Endothelial cell of umbilical vein (primary cell): ENCODE data around the gene CYP27A1. TPM values are rescaled to one million over a fixed set of nuclear protein-coding genes. Genes with fewer than 3 reads are reported as not detected.

Source experiments
- BruUV-seq: library from RNA; stranded (reverse); fragments of 400-500 nt; replicated peaks from 2 replicates; lab custom pipeline; 2021; lab: Mats Ljungman, UMichigan
- CTCF ChIA-PET: fragments of 300-600, 350-600 bp; sonication (Branson Sonifier 250); formaldehyde crosslinking; loops from one replicate; lab custom pipeline; 2021; ENCODE audit warnings: antibody characterized with exemption, inconsistent platforms; lab: Charles Lee
- POLR2A ChIA-PET: fragments of 300-600, 350-600 bp; sonication (Branson Sonifier 250); formaldehyde crosslinking; loops from one replicate; lab custom pipeline; 2021; ENCODE audit warnings: antibody characterized with exemption, inconsistent platforms; lab: Charles Lee
- DNase-seq: peaks from one replicate; pipeline ENCODE4 v3.0.0-alpha.2; 2011; ENCODE audit warnings: low read depth, low spot score
- FAIRE-seq: peaks from 2 replicates; lab custom pipeline; 2011; peaks lifted over from hg19 to GRCh38; lab: Jason Lieb, UNC
- H2AFZ ChIP-seq: 2 replicates; pipeline ENCODE4 v1.6.0; 2012; ENCODE audit warnings: low read depth, low read length, control low read depth, inconsistent platforms
- H3K27ac ChIP-seq: 2 replicates; pipeline ENCODE4 v1.5.1; 2011; ENCODE audit warnings: low read depth, mild to moderate bottlenecking, control low read depth, low read length, moderate library complexity; ENCODE audit not compliant: insufficient read depth
- H3K27me3 ChIP-seq, 2 experiments: 2 replicates each; pipeline versions ENCODE4 v1.6.0 to v1.6.1; 2011; ENCODE audit warnings: low read length in 2 of 2, mixed read lengths in 1 of 2; ENCODE audit not compliant: control insufficient read depth in 2 of 2, insufficient read depth in 2 of 2
- H3K36me3 ChIP-seq, 2 experiments: 2 replicates in 1 of 2; 3 replicates in 1 of 2; pipeline ENCODE4 v1.5.1; 2011; ENCODE audit warnings: low read length in 2 of 2, mild to moderate bottlenecking in 1 of 2, moderate library complexity in 1 of 2; ENCODE audit not compliant: control insufficient read depth in 2 of 2, insufficient read depth in 2 of 2; ENCODE audit errors: extremely low read depth in 1 of 2
- H3K4me1 ChIP-seq: 3 replicates; pipeline ENCODE4 v1.5.1; 2011; ENCODE audit warnings: mild to moderate bottlenecking, low read length; ENCODE audit not compliant: control insufficient read depth, insufficient read depth; ENCODE audit errors: extremely low read depth
- H3K4me2 ChIP-seq: 2 replicates; pipeline ENCODE4 v1.6.1; 2011; ENCODE audit warnings: low read length, control low read depth, mixed read lengths; ENCODE audit not compliant: insufficient read depth
- H3K4me3 ChIP-seq, 3 experiments: fragments of 200-600 bp in 1 of 3; sonication (generic), shearing (Covaris generic) in 1 of 3; replicated peaks in 1 of 3; 2 replicates each; pipeline ENCODE4 v1.5.1; 2011 to 2016; ENCODE audit warnings: control low read depth in 3 of 3, low read length in 3 of 3, mild to moderate bottlenecking in 2 of 3, inconsistent platforms in 1 of 3, low read depth in 1 of 3, moderate library complexity in 1 of 3; ENCODE audit not compliant: insufficient read depth in 1 of 3
- H3K79me2 ChIP-seq: 2 replicates; pipeline ENCODE4 v1.6.0; 2012; ENCODE audit warnings: low read length, inconsistent platforms; ENCODE audit not compliant: control insufficient read depth, insufficient read depth
- H3K9ac ChIP-seq: replicated peaks from 2 replicates; pipeline ENCODE3; 2011; ENCODE audit warnings: low read length, control low read depth; ENCODE audit not compliant: insufficient read depth; ENCODE audit errors: extremely low read depth
- H3K9me1 ChIP-seq: replicated peaks from 3 replicates; pipeline ENCODE4 v1.6.0; 2011; ENCODE audit warnings: mild to moderate bottlenecking, low read length; ENCODE audit not compliant: control insufficient read depth, insufficient read depth; ENCODE audit errors: extremely low read depth
- H3K9me3 ChIP-seq: replicated peaks from 2 replicates; pipeline ENCODE4 v1.5.1; 2012; ENCODE audit warnings: low read length, inconsistent platforms; ENCODE audit not compliant: control insufficient read depth, insufficient read depth
- H4K20me1 ChIP-seq: replicated peaks from 2 replicates; pipeline ENCODE3; 2011; ENCODE audit warnings: mild to moderate bottlenecking, low read length; ENCODE audit not compliant: control insufficient read depth, insufficient read depth; ENCODE audit errors: extremely low read depth
- CTCF ChIP-seq, 2 donors: IDR thresholded peaks; 1 replicate in 1 of 2; 2 replicates in 1 of 2; pipeline ENCODE4 v1.5.1; 2011; ENCODE audit warnings: low read length in 2 of 2, mild to moderate bottlenecking in 2 of 2, moderate library complexity in 2 of 2, control low read depth in 1 of 2, inconsistent platforms in 1 of 2, low read depth in 1 of 2; ENCODE audit not compliant: insufficient read depth in 1 of 2; ENCODE audit errors: extremely low read depth in 1 of 2
- EZH2 ChIP-seq: IDR thresholded peaks from 2 replicates; pipeline ENCODE4 v1.6.1; 2012; ENCODE audit warnings: borderline replicate concordance, low read depth, mild to moderate bottlenecking, moderate library complexity, low read length, inconsistent platforms; ENCODE audit not compliant: severe bottlenecking
- FOS ChIP-seq: IDR thresholded peaks from 2 replicates; pipeline ENCODE4 v1.6.1; 2011; ENCODE audit warnings: mild to moderate bottlenecking, low read length, moderate library complexity, borderline replicate concordance; ENCODE audit not compliant: insufficient read depth
- GATA2 ChIP-seq: IDR thresholded peaks from 2 replicates; pipeline ENCODE4 v1.7.0; 2011; ENCODE audit warnings: low read depth, mild to moderate bottlenecking, moderate library complexity, mixed read lengths, low read length; ENCODE audit not compliant: insufficient read length, insufficient read depth
- JUN ChIP-seq: IDR thresholded peaks from 2 replicates; pipeline ENCODE4 v1.6.1; 2011; ENCODE audit warnings: borderline replicate concordance, low read depth; ENCODE audit not compliant: insufficient read length, insufficient read depth
- MAX ChIP-seq: IDR thresholded peaks from 2 replicates; pipeline ENCODE4 v1.6.1; 2011; ENCODE audit not compliant: insufficient read depth, insufficient read length
- MYC ChIP-seq: IDR thresholded peaks from one replicate; pipeline ENCODE4 v1.6.1; 2011; ENCODE audit warnings: mild to moderate bottlenecking, low read depth, low read length
- POLR2A ChIP-seq: IDR thresholded peaks from 2 replicates; pipeline ENCODE4 v1.6.1; 2012; ENCODE audit warnings: low read depth, mild to moderate bottlenecking, control low read depth, low read length
- POLR2AphosphoS5 ChIP-seq: IDR thresholded peaks from 2 replicates; pipeline ENCODE4 v1.6.1; 2012; ENCODE audit warnings: low read depth, mild to moderate bottlenecking, control low read depth, low read length, moderate library complexity; ENCODE audit not compliant: insufficient read depth
- dilution Hi-C: fragments of 300-500 bp; cut with MboI; formaldehyde crosslinking; loops from one replicate; pipeline ENCODE4 v1.15.0; 2019; ENCODE audit warnings: low sequenced_read_pairs; ENCODE audit not compliant: extremely low pct_ligation_motif_present
- intact Hi-C: fragments of 100-400 bp; cut with micrococcal nuclease; formaldehyde crosslinking; loops from one replicate; pipeline ENCODE4 v1.10.0; 2022
- polyA plus RNA-seq, 4 experiments: library from polyadenylated mRNA; depleted of rRNA in 3 of 4; stranded (reverse) in 3 of 4; unstranded in 1 of 4; fragments of >200 nt; gene quantifications; 2 replicates each; pipeline versions ENCODE4 v1.2.1 to v1.2.3, GENCODE V29; 2011 to 2012; ENCODE audit warnings: missing spikeins in 1 of 4
- total RNA-seq: library from RNA; stranded (reverse); gene quantifications from 2 replicates; pipeline ENCODE4 v1.2.3, GENCODE V29; 2021

Gene CYP27A1
- total and polyA plus RNA-seq, 2 donors (not counting 3 experiments of a cell fraction or from before 2014, with no cell fraction given): 15.1 to 34.9 TPM

- H3K27ac ChIP-seq: no peak overlapping the region
Measured at GRCh38 chr2:218857371-218858137, 75.6 kb downstream of the CYP27A1 start.

DNA sequence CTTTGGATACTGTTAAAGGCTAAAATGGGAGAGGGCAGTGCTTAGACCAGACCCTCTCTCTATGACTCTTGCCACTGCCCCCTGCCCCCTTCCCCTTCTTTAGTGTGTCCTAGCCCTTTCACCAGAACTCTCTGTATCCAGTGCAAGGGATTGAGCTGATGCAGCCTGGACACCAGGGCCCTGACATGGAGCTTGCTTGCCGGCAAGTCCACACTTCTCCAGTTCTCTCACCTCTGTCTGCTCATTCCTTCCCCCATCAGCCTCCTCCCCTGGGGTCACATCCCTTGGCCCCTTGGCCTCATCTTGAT lies 76.1 kb downstream of the CYP27A1 start:
- Histone ChIP-seq H4K20me1 (no peaks in the 10 kb centered on the region), H3K4me1 (no peaks in the 10 kb centered on the region), H3K27me3 (peaks cover 81 to 82% of the 10 kb centered on the region in 2 experiments), H3K9ac (no peak overlapping the region), H3K9me1 (no peaks in the 10 kb centered on the region), H3K36me3 (no peaks in the 10 kb centered on the region), H3K79me2 (no peaks in the 10 kb centered on the region), H3K27ac (no peak overlapping the region), H2AFZ (no peak overlapping the region), H3K4me2 (no peak overlapping the region), H3K9me3 (no peaks in the 10 kb centered on the region), H3K4me3 (no peak overlapping the region)
- no peak for FAIRE-seq
- DNase-seq: no peak
- TF ChIP-seq POLR2A (no peak), JUN (no peak), FOS (no peak), CTCF (IDR thresholded peaks at IDR 0.05; ENCODE audit: extremely low read depth in 1 of 2, insufficient read depth in 1 of 2, low read depth in 1 of 2, low read length in 2 of 2) (no peak), MAX (no peak), EZH2 (no peak), POLR2AphosphoS5 (no peak), GATA2 (no peak), MYC (no peak)
- intact Hi-C loops: no loop called here
- CTCF ChIA-PET: interaction anchor here (1.5 to 2.6 kb wide), 2 partner anchors 10 to 19 kb away, joined by 6 to 15 read pairs; no protein-coding TSS in a partner anchor
- dilution Hi-C loops: no loop called here
- POLR2A ChIA-PET: no interaction called here
- BruUV-seq: no TSS peak

More at GRCh38 chr2:218857371-218858137, 75.6 kb downstream of the CYP27A1 start:
- POLR2A ChIA-PET: no interaction called here
- peaks cover 81 to 82% of the 10 kb centered on the region in 2 experiments for H3K27me3 ChIP-seq
- H3K4me2 ChIP-seq: no peak overlapping the region
- DNase-seq (no peak), FAIRE-seq (no peak)
- H3K36me3 ChIP-seq: no peaks in the 10 kb centered on the region
- dilution Hi-C loops: no loop called here
- no peaks in the 10 kb centered on the region for H3K4me1 ChIP-seq
- CTCF ChIA-PET: interaction anchor here (0.6 to 2.6 kb wide), 3 partner anchors 10 to 686 kb away, joined by 3 to 15 read pairs (median 6); no protein-coding TSS in a partner anchor
- no peaks in the 10 kb centered on the region for H3K9me3 ChIP-seq
- intact Hi-C loops: no loop called here
- H4K20me1 ChIP-seq: no peaks in the 10 kb centered on the region
- no TSS peak for BruUV-seq
- no peak overlapping the region for H2AFZ ChIP-seq
- no peaks in the 10 kb centered on the region for H3K9me1 ChIP-seq
- H3K79me2 ChIP-seq: no peaks in the 10 kb centered on the region
- H3K4me3 ChIP-seq: no peak overlapping the region
- H3K9ac ChIP-seq: no peak overlapping the region
- no peak for TF ChIP-seq POLR2AphosphoS5
